ENCODE results near the gene RASSF7.

RASSF7 gene

GRCh38 chr11:611001-611996 lies 50.5 kb downstream of the RASSF7 start:
- no peak for DNase-seq

- DNase-seq, result no peak
These were observed 51.6 kb downstream of the RASSF7 start for GRCh38 chr11:612201-612960.

GRCh38 chr11:612961-613300 lies 52.2 kb downstream of the RASSF7 start:
- DNase-seq, result no peak

- DNase-seq, result peak; percentile 86
These were observed 52.7 kb downstream of the RASSF7 start for GRCh38 chr11:613369-613968.

Measured in activated CD4-positive, alpha-beta T cell treated with anti-CD3 and anti-CD28 coated beads, Interleukin-2, Interleukin-6, amounts not matched to agents 100 ng/mL and 50 ng/mL, durations not matched to agents 16 hours and 8 hours (primary cell).